NOMO-1 (cell line): Measurements from ENCODE around the gene DRAXIN.

Experiments
- DNase-seq, 2 experiments: peaks; one replicate each; lab custom pipeline; 2025; ENCODE audit not compliant: unreplicated experiment in 2 of 2; lab: John Stamatoyannopoulos, UW

Gene DRAXIN, protein sequence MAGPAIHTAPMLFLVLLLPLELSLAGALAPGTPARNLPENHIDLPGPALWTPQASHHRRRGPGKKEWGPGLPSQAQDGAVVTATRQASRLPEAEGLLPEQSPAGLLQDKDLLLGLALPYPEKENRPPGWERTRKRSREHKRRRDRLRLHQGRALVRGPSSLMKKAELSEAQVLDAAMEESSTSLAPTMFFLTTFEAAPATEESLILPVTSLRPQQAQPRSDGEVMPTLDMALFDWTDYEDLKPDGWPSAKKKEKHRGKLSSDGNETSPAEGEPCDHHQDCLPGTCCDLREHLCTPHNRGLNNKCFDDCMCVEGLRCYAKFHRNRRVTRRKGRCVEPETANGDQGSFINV

DNA sequence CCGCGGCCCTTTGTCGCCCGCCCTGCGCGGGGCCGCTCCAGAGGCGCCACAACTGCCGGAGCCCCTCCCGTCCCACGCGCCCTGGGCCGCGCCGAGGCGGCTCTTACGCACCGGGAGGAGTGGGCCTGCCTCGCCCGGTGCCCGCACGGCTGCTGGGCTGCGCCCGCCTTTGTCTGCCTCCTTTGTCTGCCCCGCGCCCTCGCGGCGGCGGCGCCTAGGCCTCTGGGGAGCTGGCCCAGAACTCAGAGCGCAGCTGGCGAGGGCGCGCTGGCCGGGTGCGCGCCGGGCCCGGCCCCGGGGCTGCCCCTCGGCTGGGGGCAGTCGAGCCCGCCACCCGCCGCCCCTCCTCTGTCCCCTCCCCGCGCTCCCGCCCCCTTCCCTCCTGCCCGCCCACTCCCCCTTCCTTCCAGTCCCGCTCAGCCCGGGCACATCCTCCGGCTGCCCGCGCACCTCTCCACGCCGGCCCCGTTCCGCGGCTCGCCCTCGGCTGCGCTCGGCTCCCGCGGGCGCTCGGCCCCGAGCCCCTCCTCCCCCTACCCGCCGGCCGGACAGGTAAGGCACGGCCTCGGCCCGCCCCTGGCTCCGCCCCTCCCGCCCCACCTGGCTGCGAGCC is at the start of gene DRAXIN:
Gene DRAXIN (plus strand): TSS at position 409 of the 613 bp plus-strand sequence. CDS start 14,549 bp downstream, outside the sequence.
- no peak for DNase-seq

DNA sequence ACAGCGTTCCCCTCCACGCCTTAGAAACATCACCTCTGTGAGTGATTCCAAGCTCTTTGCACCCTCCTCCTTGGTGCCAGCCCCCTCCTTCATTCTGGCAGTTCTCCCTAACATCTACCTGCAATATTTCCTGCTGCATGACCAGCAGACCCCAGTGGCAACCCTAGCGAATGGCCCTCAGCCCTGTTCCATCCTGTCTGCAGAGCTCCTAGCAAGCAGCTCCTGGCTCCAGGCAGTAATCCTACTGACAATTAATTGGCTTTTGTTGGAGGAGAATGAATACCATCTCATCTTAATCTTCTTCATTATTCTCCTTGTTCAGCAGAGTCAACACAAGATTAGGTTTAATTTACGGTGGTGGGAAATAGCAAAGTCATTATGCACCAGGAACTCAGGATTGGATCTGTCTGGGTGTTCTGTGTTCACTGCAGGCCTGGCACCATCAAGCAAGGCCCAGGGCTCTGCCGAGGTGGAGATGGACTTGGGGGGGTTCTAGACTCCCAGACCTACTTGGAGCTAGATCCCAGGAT is 49.7 kb upstream of the DRAXIN start:
- no peak for DNase-seq

DNA sequence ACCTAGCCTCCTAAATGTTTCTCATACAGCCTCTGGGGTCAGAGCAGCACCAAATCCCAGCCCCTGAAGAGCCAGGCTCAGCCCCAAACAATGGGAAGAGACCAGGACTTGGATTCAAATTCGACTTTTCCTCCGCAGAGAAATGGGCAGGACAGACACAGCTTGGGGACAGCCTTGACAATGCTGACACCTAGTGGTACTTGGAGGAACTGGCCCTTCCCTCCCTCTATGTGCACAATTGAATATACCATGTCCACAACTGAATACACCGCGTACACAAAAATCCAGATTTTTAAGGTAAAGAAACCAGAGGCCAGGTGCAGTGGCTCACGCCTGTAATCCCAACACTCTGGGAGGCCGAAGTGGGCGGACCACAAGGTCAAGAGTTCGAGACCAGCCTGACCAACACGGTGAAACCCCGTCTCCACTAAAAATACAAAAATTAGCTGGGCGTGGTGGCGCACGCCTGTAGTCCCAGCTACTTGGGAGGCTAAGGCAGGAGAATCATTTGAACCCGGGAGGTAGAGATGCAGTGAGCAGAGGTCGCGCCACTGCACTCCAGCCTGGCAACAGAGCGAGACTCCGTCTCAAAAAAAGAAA is 49.0 kb upstream of the DRAXIN start:
- peak; percentile 29 to 47 for DNase-seq

DNA sequence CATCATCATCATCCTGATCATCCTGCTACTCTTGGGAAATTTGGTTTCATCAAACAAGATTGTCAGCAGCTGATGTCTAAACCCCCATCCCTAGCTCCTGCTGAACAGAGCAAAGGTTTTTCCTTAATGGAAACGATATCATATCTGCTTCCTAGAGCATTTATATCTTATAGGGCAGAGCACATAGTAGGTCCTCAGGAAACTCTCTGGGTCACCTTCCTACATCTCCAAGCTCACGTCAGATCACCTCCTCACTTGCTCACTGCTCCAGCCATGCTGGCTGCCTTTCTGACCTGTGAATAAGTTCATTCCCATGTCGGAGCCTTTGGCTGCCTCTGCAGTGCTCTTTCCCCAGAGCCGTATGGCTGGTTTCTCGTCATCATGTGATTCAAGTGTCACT is 47.7 kb upstream of the DRAXIN start:
- DNase-seq: no peak

DNA sequence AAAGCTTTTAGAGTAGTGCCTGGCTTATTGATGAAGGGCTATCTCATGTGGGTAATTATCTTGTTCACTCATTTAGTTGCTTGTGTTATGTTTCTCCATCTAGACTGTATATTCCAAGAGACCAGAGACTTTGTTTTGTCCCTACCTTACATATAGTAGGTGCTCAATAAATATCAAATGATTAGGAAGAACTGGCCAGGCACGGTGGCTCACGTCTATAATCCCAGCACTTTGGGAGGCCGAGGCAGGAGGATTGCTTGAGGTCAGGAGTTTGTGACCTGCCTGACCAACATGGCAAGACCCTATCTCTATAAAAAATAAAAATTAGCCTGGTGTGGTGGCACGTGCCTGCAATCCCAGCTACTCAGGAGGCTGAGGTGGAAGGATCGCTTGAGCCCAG is 46.2 kb upstream of the DRAXIN start:
- no peak for DNase-seq

DNA sequence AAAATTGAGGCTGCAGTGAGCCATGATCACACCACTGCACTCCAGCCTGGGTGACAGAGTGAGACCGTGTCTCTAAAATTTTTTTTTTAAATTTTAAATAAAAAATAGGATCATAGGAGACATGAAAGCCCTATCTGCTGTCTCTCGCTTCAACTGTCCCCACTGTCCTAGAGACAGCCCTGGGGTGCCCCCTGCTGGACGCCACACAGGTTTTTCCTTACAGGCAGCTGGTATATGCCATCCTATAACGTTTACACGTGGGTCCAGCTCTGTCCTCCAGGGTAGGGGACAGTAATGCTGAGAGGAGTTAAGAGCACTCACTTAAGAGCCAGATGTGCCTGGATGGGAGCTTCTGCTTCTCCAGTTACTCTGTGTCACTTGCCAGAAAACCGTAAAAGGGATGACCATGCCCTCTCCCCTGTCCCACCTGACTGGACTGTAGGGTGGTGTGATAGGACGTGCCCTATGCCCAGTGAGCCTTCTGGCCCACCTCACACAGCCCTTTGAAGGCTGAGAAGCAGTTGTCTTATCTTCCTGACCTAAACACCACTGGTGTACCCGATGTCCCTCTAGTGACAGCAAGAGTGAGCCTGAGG is 45.7 kb upstream of the DRAXIN start:
- peak; percentile 38 to 71 for DNase-seq

DNA sequence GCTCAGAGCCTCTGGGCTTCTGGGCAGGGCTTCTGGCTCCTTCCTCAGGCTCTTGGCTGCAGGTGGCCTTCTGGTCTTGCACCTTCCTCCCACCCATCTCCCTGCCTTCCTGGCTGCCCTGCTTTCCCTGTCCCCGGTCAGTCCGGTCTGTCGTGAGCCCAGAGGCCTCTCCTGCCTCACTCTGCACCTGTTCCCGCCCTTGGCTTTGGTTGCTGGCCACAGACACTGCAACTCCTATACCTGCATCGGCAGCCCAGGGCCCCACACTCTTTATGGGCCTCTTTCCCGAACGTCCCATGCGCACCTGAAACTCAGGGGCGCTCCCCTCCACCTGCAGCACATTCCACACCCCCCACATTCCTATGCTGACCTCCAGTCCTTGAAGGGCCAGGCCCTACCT is 45.2 kb upstream of the DRAXIN start:
- DNase-seq: no peak

DNA sequence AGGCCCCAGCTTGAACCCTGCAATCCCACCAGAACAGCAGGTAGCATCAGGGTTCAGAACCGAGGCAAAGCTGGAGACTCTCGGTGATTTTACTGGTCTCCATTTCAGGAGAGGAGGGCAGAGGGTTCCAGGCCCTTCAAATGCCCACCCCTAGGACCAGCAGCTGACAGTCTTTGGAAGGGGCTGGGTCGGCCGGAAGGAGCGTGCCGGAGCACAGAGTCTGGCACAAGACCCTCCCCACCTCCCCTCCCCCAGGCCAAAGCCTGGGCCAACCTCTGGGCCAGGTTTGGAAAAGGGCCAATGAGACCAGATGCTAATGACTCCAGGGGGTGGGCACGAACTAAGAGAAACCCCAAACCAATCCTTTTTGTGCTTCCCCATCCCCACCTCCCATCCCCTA is 44.2 kb upstream of the DRAXIN start:
- no peak for DNase-seq

DNA sequence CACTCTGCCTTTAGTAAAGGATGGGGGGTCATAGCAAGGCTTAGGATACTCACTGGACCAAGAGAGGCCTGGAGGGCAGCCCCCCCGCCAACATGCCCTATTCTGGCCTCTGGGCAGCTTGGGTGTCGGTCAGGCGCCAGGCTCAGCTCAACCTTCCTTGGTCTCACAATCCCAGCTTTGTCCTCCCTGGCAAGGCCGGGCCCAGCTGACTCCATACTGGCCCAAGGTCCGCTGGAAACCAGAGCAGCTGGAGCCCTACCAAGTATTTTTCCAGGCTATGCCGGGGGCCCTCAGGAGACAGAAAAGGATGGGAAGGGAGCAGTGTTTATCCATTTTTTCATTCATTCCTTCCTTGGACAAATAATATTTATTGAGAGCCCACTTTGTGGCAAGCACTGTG is 43.5 kb upstream of the DRAXIN start:
- no peak for DNase-seq

DNA sequence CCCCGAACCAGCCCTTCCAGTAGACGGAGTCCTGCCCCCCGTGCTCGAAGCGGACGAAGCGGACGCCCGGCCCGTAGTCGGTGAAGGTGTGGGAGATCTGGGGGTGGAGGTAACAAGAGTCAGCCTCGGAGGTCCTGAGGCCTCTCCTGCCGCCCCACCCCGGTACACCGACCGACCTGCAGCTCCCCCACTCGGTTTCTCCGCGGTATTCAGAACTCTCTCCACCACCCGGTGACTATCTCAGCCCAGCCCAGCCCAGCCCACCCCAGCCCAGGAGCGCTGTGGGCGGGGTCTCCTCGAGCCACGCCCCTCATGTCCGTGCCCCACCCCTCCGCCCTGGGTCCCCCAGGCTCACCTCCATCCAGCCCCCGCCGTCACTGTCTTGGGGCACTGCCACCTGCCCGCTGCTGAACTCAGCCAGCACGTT is 42.8 kb upstream of the DRAXIN start:
- DNase-seq: no peak

DNA sequence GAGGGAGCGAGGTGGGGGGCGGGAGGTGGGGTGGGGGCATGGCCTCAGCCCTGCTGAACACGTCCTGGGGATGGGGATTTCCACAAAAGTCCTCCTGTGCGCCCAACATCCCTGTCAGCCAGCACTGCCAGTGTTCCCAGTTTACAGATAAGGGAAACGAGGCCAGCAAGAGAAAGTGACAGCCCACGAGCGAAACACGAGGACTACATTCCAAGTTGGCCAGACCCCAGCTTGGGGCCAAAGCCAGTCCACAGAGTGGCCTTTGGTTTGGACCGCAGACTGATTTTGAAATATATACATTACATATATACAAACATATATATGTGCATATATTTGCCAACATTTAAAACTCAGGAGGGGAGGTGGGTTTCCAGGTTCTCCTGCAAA is 42.3 kb upstream of the DRAXIN start:
- DNase-seq: no peak

DNA sequence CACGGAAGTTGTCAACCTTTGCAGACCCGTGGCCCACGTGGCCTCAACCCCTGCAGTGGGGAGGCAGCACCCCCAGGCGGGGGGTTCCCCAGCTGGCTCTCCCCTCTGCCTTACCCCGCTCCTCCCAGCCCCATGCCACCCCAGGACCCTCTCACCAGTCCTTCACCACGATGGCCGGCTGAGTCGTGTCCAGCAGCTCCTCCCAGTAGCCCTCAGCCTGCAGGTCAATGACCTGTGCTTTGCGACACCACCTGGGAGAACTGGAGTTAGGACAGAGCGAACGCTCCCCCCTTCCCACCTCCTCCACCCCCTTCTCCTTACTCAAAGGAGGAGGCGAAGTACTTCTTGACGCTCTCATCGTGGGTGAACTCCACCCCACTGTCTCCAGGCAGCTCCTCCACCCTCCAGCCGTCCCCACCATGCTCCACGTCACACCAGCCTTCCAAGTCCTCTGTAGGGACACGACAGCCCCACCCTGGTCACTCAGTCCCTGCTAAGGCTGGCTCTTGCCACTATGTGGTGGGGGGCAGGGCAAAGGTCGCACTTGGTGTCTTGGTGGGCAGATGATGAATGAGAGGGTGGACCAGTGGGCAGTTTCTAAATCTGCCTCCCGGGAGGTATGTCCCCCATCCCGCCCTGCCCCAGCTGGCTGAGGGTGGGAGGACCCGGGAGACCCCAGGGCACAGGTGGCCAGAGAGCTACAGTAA is 41.7 kb upstream of the DRAXIN start:
- no peak for DNase-seq

DNA sequence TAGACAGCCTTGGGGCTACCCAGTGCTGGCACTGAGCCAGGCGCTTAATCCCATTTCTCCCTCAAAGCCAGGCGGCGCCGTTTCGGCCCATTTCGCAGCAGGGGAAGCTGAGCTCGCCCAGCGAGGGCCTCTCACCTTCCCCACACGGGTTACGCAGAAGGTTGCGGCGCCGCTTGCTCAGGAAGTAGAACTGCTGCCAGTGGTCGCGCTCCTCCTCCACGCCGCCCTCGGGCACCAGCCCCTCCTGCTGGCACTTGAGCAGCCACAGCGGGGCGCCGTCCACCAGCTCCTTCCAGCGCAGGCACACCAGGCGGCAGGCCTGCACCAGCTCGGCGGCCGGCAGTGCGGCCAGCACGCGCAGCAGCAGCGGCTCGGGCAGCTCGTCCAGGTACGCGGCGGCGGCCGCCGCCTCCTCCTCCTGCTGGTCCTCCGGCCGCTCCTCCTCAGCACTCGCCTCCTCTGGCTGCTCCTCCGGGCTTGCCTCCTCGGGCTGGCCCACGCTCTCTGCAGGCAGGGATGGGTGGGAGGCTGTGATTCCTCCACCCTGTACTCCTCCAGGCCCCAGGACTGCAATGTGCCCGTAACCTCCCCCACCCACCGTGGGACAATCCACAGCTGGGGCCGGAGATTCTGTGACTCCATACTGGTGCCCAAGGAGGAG is 41.0 kb upstream of the DRAXIN start:
- peak; percentile 81 to 87 for DNase-seq

DNA sequence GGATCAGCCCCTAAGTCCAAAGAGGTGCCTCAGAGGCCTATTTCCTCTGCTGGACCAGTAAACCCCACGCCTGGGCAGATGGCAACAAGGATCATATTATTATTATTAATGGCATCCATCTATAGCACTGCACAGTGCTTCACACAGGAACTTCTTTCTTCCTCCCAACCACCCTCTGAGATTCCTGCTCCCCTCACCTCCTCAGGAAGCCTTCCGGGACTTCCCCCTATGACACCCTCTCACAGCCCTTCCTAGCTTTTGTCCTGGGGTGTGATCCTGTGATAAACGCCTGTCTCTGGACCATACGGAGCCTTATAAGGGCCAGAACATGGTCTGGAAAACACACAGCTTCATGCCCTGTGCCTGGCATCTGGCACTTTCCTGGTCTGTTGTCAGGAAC is 40.5 kb upstream of the DRAXIN start:
- DNase-seq: no peak

DNA sequence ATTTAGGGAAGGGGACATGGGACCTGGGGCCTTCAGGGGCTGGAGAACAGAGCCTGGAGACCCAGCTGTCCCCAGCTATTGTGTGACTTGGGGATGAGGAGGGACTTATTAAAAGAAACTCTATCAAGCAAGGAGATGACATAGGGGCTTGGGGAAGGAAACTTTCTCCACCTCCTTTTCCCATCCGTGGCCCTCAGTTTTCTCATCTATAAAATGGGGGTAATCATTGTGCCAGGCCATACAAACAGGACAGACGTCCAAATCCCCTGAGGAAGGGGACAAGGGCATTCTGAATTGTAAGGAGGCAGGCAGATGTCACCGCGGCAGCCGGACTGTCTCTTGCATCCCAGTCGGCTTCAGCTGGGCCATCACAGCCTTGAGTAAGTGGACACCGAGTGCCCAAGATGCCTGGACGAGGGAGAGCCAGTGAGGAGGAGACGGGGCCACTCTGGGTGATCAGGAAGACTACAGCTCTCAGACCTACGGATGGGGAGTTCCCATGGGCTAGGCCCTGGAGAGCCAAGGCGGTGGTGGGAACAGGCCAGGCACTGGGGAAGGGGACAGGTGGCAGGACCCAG is 39.2 kb upstream of the DRAXIN start:
- no peak for DNase-seq

DNA sequence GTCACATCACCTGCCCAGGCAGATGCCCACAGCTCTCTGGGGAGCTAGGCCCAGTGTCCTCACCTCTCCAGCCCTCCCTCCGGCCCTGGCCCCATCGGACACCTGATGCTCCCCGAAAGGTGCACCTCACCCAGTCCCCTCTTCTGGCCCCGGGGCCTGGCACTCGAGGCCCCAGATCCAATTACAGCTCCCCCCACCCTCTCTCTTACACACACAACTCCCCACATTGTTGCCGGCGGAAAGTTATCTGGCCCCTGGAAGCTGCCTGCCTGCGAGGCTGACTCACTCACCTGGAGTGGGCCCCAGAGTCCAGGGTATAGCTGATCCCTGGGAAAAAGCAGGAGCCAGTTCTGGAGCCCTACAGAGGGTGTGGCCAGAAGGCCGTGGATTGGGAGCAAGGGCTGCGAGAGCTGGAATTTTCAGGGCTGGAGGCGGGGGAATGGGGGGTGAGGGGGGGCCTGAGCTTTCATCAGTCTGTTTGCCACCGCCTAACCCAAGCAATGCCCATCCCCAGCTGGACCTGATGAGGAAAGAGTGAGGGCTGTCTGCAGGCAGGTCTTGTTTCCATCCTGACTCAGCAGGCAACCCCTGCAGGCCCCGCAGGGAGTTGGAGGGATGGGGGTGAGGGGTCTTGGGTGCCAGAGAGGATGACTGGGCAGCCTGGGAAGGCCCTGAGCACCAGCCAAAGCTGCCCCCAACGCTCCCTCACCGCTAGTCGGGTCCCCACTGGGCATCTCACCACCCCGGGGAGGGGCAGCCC is 38.2 kb upstream of the DRAXIN start:
- DNase-seq: no peak

DNA sequence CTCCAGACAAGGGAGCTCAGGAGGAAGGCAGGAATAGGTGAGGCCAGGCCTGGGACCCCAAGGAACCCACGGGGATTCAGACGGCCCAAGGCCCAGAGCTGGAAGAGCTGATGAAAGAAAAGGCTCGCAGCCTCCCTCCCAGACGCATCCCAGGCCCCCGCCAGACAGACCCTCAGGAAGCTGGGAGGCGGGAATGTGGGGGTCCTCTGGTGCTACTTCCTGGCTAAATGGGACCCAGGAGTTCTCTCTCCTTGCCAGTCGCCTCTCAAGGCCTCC is 37.7 kb upstream of the DRAXIN start:
- no peak for DNase-seq

DNA sequence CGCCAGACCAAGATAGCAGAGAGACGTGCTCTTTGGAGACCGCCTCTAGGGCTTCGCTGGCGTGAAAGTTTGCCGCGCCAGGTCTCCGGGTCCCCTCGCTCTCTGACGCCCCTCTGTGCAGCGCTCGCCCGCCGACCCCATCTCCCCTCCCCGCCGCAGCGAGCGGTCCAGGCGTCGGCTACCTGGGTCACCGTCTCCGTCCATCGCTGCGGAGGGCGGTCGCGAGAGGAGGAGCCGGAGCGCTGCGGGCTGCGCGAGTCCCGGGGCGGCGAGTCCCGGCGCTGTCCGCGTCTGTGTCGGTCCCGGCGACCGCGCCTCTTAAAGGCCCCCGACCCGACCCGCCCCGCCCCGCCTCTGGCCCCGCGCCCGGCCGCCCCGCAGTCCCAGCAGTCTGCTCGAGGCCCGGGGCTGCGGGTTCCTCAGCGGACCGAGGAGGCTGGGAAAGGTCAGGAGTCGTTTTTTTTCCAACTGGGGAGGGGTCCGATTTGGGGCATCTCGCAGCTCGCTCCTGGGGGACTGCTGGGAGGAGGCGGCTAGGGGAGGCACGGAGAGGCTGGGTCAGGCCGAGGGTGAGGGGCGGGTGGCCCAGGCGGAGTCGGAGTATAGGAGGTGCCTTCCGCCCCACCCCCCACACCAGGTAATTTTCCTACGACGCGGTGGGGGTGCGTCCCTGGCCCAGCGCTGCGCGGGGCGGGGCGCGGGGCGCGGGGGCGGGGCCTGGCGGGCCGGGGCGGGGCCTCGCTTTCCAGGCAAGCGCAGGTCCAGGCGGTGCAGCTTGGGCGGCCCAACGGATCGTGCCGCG is 37.2 kb upstream of the DRAXIN start, which contains the start of the genes FBXO2 and FBXO44:
Gene FBXO2 (minus strand): TSS at position 293 of the 802 bp plus-strand sequence. CDS start 89 bp downstream, at position 204.
Gene FBXO44 (plus strand): TSS at position 741 of the 802 bp plus-strand sequence. CDS start 959 bp downstream, outside the sequence.
- no peak for DNase-seq
